Umbilical cord (tissue), 2 donors: ENCODE results near the gene NUDC. TPM values are rescaled to one million over a fixed set of nuclear protein-coding genes. Genes with fewer than 3 reads are reported as not detected.
"Not testable (repeated sequence)": the region's sequence is repeated elsewhere in the genome, so short reads cannot be mapped to it uniquely, and the experiment has no call there.

Experiments used
- DNase-seq: peaks from one replicate; pipeline ENCODE4 v3.0.0-alpha.2; 2015; ENCODE audit warnings: low spot score
- total RNA-seq: library from RNA; depleted of rRNA; stranded (reverse); fragments of >200 nt; gene quantifications from one replicate; pipeline ENCODE4 v1.2.3, GENCODE V29; 2014; ENCODE audit warnings: low replicate concordance; ENCODE audit not compliant: insufficient read depth

Gene NUDC
- total RNA-seq = 18.5 TPM

- peak; percentile 99 for DNase-seq
Measured at GRCh38 chr1:26921540-26922430, at the start of gene NUDC. Gene NUDC (plus strand): TSS chr1:26921743. CDS start chr1:26921849, 106 bp downstream.

GRCh38 chr1:26873097-26873496, 48.4 kb upstream of the NUDC start:
- not testable (repeated sequence) for DNase-seq

DNA sequence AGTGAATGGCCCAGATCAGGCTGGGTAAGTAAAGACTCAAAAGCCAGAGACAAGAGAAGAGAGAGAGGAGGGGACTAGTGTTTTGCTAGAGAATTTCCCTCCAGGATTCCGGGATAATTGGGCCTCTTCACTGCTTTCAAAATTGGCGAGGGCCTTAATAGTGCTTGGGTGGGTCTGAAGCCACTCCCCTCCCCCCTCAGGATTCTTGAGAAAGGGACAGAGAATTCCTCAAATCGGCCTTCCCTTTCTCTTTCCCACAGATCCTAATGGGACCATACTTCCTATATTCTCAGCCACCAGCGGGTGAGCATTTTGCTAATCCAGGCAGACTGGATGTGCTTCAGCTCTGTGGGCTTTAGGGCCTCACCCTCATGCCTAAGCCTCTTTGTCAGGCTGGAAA, 46.6 kb upstream of the NUDC start:
- DNase-seq = no peak

DNA sequence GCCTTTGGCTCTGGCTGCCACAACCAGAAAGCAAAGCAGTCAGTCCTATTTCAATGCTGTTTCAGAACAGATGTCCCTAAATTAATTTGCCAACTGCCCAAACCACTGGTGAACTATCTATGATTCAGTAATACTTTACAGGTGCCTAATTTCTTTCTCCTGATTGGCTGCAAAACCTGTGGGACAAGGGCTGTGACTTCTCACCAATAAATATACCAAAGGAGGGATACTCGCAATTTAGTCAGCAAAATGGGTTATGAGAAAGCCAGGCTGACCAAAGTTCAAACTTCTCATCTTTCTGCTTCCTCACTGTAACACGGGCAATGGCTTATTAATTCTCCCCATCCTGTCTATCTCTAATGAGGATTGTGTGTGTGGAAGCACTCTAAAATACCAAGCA, 44.2 kb upstream of the NUDC start:
- no peak for DNase-seq

- no peak for DNase-seq
Measured at GRCh38 chr1:26879793-26880192, 41.8 kb upstream of the NUDC start.

DNA sequence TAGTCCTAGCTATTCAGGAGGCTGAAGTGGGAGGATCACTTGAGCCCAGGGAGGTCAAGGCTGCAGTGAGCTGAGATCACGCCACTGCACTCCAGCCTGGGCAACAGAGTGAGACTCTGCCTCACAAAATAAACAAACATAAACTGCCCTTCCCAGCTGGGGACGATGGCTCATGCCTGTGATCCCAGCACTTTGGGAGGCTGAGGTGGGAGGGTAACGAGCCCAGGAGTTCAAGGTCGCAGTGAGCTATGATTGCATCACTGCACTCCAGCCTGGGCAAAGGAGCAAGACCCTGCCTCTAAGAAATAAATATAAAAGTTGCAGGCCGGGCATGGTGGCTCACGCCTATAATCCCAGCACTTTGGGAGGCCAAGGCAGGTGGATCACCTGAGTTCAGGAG, 39.9 kb upstream of the NUDC start:
- DNase-seq = not testable (repeated sequence)

DNA sequence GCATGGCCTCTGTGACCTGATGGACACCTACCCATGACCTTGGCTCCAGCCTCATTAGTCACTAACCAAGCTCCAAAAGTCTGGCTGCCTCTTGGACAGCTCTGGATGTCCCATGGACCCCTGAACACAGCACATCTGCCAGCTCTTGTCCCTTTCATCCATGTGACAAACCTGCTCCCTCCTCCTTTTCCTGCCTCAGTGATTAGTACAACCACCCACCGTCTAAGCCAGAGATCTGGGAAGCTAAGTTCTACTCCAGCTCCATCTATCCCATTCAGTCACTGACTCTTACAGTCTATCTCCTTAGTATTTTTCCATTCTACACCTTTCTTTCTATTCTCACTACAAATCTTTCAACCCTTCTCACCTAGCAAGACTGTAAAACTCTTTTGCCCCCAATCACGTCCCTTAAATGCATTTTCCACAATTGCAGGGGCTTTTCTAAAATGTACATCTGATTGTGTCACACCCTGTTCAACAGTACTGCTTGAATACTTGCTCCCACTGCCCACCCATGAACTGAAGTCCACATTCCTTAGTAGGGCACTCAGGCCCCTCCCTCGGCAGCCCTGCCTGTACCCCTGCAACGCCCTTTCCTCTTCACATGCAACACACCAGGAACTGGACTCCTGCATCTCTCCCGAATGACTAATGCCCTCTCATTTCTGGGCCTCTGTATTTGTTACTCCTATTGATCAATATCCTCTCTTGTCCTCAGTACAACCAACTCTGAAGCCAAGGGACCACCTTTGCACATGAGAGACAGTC, 38.7 kb upstream of the NUDC start:
- no peak for DNase-seq

- peak; percentile 36 for DNase-seq
Measured at GRCh38 chr1:26887125-26887524, 34.4 kb upstream of the NUDC start.

GRCh38 chr1:26888231-26888630, 33.3 kb upstream of the NUDC start:
- no peak for DNase-seq

DNA sequence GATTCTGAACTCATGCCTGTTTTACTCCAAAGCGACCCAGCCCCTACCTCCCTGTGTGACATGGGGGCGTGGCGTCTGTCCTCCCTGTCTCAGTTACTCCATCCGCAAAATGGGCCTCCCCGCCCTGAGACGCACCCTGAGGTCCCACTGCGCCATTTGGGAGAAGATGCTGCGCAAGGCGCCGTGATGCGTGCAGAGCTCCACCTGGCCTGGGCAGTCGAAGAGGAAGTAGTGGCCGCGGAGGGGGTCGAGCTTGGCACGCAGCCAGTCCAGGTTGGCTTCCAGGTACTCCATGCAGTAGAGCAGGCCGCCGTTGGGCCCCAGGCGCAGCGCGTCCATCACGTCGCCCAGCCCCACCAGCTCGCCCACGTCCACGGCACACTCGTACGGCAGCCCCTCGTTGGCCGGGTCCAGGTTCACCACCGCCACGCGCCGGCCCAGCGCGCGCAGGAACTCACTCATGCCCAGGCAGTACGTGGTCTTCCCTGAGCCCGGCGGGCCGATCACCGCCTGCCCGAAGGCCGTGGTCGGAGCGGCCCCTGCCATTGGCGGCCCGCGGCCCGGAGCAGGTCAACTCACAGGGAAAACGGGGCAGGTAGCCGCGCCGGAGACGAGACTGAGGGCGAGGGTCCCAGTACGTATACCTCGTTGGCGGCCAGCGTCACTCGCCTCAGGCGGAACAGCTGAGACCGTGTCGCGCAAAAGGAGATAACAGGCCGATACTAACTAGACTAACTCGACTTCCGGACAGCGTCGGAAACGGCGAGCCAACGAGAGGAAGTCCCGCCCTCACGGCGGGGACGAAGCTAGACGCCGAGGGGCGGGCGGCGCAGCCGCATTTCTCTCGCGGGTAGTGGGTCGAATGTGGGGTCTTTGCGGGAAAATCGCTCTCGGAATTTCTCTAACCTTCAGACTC, 31.7 kb upstream of the NUDC start, which contains the start of gene GPN2:
Gene GPN2 (minus strand): TSS at position 733 of the 916 bp plus-strand sequence. CDS start 187 bp downstream, at position 546.
- DNase-seq = peak; percentile 84

- DNase-seq = no peak
Measured at GRCh38 chr1:26890467-26890796, 31.1 kb upstream of the NUDC start.

DNA sequence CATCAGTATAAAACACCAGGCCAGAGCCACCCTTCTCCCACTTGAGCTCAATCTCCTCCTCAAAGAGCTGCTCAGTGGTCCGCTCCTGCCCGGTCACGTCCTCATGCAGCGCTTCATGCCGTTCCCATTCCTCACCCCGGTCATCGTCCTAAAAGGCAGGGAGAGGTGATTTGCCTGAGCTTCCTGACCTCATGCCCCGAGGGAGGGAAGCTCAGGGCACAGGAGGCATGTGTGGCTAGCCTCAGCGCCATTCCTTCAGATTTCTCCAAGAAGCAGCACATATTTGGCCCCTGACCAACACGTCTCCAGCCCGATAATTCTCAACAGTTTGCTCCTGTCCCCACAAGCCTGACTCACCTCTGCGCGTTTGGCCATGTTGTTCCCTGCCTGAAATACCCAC, 27.3 kb upstream of the NUDC start:
- no peak for DNase-seq

DNA sequence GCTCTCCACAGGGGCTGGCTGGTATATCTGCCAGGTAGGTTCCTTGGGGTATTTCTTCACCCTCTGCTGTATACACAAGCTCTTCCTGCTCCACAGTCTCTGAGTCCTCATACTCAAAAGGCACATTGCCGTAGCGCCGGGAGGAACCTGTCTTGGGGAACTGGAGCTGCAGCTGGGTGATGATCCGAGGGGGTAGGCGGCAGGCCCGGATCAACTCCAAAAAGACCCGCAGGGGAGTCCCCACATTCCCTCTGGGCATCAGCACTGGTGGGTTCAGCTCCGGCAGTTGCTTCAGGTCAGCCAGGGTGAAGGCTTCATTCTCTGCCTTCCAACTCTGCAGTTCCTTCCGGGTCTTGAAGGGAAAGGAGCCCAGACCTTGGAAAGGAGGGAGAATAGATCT, 24.2 kb upstream of the NUDC start:
- DNase-seq = no peak

DNA sequence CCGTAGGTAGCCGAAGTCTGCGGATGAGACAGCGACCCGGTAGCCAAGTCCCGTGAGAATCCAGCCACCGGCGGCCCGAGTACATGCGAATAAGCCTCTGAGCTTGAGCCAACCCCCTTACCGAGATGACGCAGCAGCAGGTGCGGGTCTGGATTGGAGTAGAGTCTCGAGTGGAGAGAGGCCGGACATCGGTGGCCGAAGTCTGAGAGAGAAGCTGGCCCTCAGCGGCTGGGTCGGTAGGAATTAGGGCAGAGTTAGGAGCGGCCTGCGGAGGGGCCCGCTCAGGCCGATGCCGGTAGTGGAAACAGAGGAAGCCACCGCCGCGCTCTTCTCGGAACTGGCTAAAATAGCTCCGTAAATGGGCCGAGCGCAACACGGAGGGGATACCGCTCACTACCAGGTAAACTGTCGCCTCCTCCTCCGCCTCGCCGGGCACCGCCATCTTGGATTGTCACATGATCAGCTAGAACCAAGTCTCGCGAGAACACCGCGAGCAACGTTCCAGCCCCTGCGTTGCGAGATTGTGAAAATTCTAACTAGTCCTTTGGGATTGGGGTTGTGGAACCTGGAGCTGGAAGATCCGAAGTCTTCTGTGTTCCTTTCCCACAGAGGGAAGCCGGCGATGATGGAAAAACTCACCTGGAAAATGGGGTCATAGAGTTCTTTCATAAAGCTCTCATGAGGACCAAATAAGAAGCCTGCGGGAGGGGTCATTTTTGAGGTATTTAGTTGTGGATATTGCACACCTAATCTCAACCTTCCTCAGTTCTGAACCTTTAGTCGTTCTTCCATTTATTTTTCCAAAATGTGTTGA, 21.3 kb upstream of the NUDC start, which contains the start of gene GPATCH3:
Gene GPATCH3 (minus strand): TSS at position 467 of the 814 bp plus-strand sequence. CDS start 25 bp downstream, at position 442.
- DNase-seq = peak; percentile 94

- DNase-seq = no peak
Measured at GRCh38 chr1:26900815-26901511, 20.6 kb upstream of the NUDC start.

- DNase-seq = no peak
Measured at GRCh38 chr1:26907071-26907917, 14.2 kb upstream of the NUDC start.

DNA sequence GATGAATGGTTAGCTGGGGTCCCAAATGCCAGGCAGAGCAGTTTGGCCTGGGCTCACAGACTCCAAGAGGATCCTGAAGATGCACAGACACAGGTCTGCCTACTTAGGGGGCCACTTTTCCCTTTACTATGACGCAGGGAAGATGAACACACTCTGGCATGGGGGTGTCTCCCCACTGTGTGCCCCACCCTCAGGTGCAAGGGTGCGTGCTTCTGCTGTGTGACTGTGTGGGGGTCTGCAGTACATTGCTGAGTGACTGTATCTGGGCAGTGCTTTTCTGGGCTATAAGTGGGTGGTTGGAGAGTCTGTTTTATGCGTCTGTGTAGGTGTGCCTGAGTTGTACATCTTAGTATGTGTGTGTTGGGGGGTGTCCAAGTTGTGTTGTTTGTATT, 11.6 kb upstream of the NUDC start:
- no peak for DNase-seq

- no peak for DNase-seq
Measured at GRCh38 chr1:26910343-26911160, 11.0 kb upstream of the NUDC start.
